Measurements from ENCODE around the gene PDE6C. TPM values are rescaled to one million over a fixed set of nuclear protein-coding genes. Genes with fewer than 3 reads are reported as not detected.

The PDE6C gene
- total RNA-seq, 1 experiment from 2014 or later: not detected

DNA sequence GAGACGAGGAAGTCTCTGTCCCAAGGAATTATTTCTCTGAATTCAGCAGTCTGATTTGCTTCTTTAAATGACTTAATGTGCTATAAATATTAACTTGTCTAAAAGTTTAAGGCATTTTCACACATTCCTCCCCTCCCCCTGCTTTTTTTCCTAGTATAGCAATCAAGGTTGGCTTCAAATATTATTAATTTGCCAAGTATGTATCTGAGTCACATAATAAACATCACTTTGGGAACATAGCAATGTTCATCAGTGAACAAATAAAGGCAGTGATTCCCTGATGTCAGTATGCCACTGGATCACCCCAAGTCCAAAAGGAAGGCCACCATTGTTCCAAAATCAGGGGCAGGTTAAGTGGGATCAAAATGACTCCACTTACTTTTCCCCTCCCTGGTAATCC is 40.5 kb downstream of the PDE6C start:
- H2BK120ac ChIP-seq (ENCODE audit: low read depth, low read length, poor library complexity, severe bottlenecking): no peak overlapping the region
- H3K4me2 ChIP-seq (ENCODE audit: insufficient read depth, insufficient read length, low read length): no peak overlapping the region
- no peak overlapping the region for H3K4ac ChIP-seq (ENCODE audit: low read depth, low read length)
- H2AK5ac ChIP-seq (ENCODE audit: insufficient read length, low read length): no peak overlapping the region
- no peaks in the 10 kb centered on the region for H3K27me3 ChIP-seq (ENCODE audit: insufficient read depth, low read length)
- TF ChIP-seq, protein P1, sequence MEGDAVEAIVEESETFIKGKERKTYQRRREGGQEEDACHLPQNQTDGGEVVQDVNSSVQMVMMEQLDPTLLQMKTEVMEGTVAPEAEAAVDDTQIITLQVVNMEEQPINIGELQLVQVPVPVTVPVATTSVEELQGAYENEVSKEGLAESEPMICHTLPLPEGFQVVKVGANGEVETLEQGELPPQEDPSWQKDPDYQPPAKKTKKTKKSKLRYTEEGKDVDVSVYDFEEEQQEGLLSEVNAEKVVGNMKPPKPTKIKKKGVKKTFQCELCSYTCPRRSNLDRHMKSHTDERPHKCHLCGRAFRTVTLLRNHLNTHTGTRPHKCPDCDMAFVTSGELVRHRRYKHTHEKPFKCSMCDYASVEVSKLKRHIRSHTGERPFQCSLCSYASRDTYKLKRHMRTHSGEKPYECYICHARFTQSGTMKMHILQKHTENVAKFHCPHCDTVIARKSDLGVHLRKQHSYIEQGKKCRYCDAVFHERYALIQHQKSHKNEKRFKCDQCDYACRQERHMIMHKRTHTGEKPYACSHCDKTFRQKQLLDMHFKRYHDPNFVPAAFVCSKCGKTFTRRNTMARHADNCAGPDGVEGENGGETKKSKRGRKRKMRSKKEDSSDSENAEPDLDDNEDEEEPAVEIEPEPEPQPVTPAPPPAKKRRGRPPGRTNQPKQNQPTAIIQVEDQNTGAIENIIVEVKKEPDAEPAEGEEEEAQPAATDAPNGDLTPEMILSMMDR (conservative IDR thresholded peaks at IDR 0.05): no peak
- no peak for DNase-seq
- no peak overlapping the region for H4K91ac ChIP-seq (ENCODE audit: insufficient read length, low read depth, low read length)
- no peaks in the 10 kb centered on the region for H3K9me3 ChIP-seq (ENCODE audit: control insufficient read depth, low read depth, low read length)
- H4K8ac ChIP-seq (replicated peaks; ENCODE audit: insufficient read length, low read depth, low read length): no peak overlapping the region
- H2BK12ac ChIP-seq (ENCODE audit: insufficient read length, low read depth, low read length): no peak overlapping the region
- no peaks in the 10 kb centered on the region for H3K9me3 Mint-ChIP-seq
- H3K23me2 ChIP-seq (ENCODE audit: insufficient read length, low read depth, low read length, poor library complexity, severe bottlenecking): no peaks in the 10 kb centered on the region
- no peaks in the 10 kb centered on the region for H3K79me1 ChIP-seq (ENCODE audit: insufficient read depth, low read depth, low read length, poor library complexity, severe bottlenecking)
- peaks cover 4% of the 10 kb centered on the region; the same call in 1 of the 2 replicates for H3K27me3 Mint-ChIP-seq (ENCODE audit: low read depth)
- H3K18ac ChIP-seq (ENCODE audit: insufficient read length, low read depth, low read length): no peak overlapping the region
- H2AFZ ChIP-seq (ENCODE audit: low read length): no peak overlapping the region
- H2BK20ac ChIP-seq (ENCODE audit: low read depth, low read length, poor library complexity, severe bottlenecking): no peak overlapping the region
- H3K79me2 ChIP-seq (ENCODE audit: insufficient read depth, low read length): no peaks in the 10 kb centered on the region
- no peak overlapping the region for H2BK15ac ChIP-seq (ENCODE audit: low read depth, low read length)
- no peak overlapping the region for H3K56ac ChIP-seq (ENCODE audit: insufficient read length, low read depth, low read length)
- no peak overlapping the region for H3K23ac ChIP-seq (ENCODE audit: insufficient read length, low read depth, low read length)
- no peaks in the 10 kb centered on the region for H4K20me1 ChIP-seq (ENCODE audit: control insufficient read depth, insufficient read depth, insufficient read length)
- no peak overlapping the region for H2BK5ac ChIP-seq (ENCODE audit: insufficient read length, low read length)
- H3K4me3 Mint-ChIP-seq: no peak overlapping the region
- H3K4me1 ChIP-seq (ENCODE audit: insufficient read depth, low read length): no peaks in the 10 kb centered on the region
- no peak overlapping the region for H3T11ph ChIP-seq (ENCODE audit: low read length)
- no peak overlapping the region for H3K27ac Mint-ChIP-seq
- H3K9ac ChIP-seq (ENCODE audit: extremely low read depth, insufficient read length, low read length): no peak overlapping the region
- H3K36me3 Mint-ChIP-seq (ENCODE audit: insufficient read depth in 1 of 3, low read depth in 3 of 3): no peaks in the 10 kb centered on the region
- no peaks in the 10 kb centered on the region for H3K4me1 Mint-ChIP-seq
- WGBS (ENCODE audit: extremely low coverage, insufficient read length, low lambda C conversion rate): no CpG with 5 or more reads among the region's 1 CpG
- H3K27ac ChIP-seq (ENCODE audit: insufficient read length, low read depth, low read length): no peak overlapping the region
- H3K14ac ChIP-seq (ENCODE audit: insufficient read depth, low read length): no peak overlapping the region
- no peak overlapping the region for H4K5ac ChIP-seq (ENCODE audit: insufficient read length, low read depth, low read length)

All from H9 (cell line).